Renal cortical epithelial cell (primary cell): ENCODE results near the gene CERS6. TPM values are rescaled to one million over a fixed set of nuclear protein-coding genes. Genes with fewer than 3 reads are reported as not detected.

Experiments used
- DNase-seq: peaks from one replicate; pipeline ENCODE4 v3.0.0-alpha.2; 2011; ENCODE audit warnings: low read depth
- total RNA-seq: library from RNA; depleted of rRNA; stranded (reverse); fragments of >200 nt; gene quantifications from 2 replicates; pipeline ENCODE4 v1.2.3, GENCODE V29; 2014

Gene CERS6
- total RNA-seq, 1 donor from 2014 or later: 19.7 TPM

DNA sequence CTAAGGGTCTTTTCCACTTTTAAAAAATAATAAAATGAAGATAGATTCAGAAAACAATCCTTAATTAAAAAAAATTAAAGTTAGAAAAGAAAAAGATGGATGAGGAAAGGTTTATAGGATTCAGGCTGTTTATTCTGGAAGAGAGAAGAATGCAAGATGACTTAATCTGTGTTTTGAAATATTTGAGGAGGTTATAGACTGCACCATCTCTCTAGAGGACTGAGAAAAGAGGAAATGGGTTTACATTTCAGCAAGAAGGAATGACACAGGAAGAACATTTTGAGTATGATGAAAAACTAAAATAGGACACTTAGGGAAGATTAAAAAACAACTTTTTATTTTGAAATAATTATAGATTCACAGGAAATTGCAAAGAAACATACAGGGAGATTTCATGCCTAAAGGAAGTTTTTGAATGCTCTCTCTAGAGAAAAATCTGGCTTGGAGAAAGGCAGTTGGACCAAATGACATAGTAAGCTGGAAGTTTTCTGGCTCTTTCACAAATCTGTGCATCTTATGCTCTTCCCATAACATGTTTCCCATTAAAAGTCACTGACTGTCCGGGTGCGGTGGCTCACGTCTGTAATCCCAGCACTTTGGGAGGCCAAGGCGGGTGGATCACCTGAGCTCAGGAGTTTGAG, 75.0 kb downstream of the CERS6 start:
- DNase-seq: no peak

DNA sequence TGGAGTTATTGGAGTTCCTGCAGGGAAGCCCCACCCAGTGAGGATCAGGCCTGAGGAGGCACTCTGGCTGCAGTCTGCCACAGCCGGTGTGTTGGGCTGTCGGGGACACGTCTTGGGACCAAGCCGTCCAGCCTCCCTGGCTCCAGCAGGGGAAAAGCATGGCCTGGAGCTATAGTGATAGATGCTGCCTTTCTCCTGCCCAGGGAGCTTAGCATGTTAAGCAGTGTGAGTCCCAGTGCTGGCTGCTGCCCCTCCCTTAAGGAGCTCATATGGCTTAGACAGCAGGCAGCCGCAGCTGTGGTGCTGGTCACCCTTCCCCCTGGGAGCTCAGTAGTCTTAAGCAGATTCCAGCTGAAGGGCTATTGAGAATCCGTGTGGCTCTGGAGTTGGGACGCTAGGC, 78.9 kb downstream of the CERS6 start:
- DNase-seq: no peak

DNA sequence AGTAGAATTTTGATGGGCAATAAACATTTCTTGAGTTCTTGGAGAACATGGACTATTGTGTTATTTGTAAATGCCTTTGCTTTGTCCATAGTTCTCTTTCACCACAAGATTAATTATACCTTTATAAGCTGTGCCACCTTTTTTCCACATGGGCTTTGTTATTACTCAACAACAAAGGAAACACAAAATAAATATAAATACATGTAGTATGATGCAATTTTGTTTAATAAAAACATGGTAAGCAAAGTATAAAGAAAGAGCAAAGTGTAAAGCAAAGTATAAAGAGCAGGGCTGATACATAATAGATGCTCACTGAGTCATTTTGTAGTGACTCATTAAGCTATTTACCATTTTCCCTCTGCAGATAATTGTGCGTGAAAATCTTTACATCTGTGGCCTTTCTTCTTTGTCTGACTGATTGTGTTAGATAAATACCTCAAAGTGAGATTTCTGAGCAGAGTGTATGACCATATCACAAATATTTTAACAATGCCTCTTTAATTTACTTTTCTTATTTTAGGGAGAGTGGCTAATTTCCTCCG, 80.9 kb downstream of the CERS6 start:
- no peak for DNase-seq

DNA sequence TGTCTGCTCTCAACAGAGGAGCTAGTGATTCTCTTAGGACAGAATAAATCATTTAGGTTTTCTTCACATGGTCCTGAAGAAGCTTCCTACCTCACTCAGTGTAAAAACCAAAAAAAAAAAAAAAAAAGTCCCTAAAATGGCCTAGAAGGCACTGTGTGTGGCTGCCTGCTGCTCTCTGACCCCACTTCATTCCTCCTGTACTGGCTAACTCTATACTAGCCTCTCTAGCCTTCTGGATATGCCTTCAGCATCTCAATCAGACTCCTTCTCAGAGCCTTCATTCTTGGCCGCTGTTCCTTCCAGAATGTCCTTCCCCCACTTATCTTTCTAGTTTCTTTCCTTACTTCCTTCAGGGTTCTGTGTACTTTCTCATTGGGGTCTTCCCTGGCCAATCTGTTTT, 82.1 kb downstream of the CERS6 start:
- no peak for DNase-seq

DNA sequence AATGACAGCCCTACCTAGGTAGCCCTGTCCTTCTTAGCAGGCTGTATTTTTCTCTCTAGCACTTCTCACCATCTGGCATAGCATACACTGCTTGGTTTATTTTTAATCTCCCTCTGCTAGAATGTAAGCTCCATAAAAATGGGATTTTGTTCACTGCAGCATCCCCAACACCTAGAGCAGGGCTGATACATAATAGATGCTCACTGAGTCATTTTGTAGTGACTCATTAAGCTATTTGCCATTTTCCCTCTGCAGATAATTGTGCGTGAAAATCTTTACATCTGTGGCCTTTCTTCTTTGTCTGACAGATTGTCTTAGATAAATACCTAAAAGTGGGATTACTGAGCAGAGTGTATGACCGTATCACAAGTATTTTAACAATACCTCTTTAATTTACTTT, 82.5 kb downstream of the CERS6 start:
- no peak for DNase-seq

DNA sequence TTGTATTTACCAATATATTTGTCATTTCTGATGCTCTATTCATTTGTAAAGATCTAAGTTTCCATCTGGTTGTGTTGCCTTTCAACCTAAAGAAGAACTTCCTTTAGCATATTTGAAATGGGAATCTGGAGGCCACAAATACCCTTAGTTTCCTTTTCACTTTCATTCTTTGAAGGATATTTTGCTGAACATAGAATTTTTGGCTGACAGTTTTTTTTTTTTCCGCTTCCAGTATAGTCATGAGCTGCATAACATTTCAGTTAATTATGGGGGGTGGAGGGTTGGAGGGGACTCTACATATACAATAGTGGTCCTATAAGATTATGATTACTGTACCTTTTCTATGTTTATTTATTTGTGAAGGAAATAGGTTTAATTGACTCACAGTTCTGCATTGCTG, 83.9 kb downstream of the CERS6 start:
- DNase-seq: no peak

DNA sequence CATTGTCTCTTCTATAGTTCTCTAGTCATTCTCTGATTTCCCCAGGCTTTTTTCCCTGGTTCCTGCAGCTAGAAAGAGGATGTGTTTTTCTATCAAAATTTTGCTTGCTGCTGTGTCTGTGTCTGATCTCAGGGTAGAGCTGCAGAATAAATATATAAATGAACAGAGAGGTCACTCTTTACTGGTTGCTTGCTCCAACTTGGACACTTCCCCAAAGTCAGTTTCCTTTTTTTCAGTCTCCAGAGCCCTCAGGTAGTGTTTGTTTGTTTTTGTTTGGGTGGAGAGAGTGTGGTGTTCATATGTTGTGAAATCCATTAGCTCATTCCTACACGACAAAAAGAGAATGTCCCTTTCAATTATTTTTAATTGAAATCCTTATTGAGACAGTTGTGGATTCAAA, 85.8 kb downstream of the CERS6 start:
- DNase-seq: no peak

DNA sequence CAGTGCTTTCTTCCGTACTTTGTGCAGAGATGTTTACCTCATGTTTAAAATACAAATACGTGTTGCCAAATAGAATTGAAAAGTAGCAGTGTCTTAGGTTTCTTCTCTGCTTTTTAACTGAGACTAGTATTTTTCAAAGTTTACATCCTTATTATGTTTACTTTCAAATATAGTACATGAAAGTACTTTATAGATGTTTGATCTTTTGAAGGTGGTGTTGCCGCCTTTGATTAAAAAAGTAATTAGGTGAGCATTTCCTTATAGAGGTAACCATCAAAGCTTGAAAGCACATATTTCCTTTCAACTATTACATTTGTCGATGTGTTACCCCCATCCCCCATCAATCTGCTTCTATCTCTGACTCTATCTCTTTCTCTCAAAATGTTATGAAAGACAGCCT, 87.0 kb downstream of the CERS6 start:
- DNase-seq: no peak

DNA sequence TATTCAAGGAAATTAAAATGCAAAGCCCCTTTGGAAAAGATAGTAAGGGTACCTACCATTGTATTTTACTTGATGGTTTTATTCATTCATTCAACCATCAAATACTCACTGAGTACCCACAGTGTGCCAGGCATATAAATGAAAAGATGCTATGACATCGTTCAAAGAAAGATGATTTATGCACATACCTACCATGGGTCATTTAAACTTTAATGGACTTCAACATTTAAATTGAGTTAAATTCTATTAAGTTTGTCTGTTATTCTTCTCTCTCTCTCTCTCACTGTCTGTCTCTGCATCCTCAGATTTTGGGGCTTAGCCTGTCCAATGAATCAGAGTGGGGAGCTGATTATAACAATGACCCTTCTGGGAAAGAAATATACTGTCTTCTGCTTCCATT, 87.9 kb downstream of the CERS6 start:
- no peak for DNase-seq

DNA sequence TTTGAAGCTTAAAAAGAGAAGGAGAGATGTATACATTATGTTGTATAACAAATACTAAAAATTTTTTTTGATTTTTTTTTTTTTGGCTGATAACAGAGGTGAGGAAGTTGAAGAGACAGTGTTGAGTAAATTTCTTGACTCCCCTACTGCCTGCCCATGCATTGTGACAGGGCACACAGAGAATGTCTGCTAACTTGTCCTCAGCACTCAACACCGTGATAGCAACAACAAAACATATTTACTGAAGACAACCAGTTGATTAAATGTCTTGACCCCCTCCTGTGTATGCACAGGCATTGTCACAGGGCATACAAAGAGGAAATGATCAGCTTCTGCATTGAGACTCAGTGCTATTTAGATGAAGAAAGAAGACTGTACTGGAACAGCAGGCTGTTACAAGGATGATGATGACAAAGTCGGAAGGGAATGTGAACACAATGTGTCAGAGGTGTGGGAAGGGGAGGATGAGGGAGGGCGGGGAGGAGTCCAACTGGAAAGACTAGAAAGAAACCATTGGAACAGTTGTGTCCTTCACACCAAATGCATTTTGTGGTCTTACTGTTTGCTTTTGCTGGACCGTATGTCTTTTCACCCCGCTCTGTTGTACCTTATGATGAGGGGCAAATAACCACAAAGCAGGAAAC, 89.5 kb downstream of the CERS6 start:
- DNase-seq: peak; percentile 95

DNA sequence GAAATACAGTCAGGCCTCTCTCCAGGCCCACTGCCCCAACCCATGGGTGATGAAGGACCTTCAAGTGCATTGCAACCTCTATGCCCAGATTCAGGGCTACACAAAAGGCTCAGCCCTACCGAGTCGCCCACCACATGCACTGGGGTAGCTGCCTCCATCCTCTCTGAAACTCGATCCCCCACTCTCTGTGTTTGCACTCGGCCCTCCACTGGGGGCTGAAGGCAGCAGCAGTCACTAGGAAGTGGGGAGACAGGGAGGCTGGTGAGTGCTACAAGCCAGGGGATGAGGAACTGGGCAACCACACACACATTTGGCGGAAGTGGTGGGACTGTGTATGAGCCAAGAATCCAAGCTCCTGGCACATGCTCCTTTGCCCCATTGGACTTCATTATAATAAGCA, 94.6 kb downstream of the CERS6 start:
- DNase-seq: no peak

DNA sequence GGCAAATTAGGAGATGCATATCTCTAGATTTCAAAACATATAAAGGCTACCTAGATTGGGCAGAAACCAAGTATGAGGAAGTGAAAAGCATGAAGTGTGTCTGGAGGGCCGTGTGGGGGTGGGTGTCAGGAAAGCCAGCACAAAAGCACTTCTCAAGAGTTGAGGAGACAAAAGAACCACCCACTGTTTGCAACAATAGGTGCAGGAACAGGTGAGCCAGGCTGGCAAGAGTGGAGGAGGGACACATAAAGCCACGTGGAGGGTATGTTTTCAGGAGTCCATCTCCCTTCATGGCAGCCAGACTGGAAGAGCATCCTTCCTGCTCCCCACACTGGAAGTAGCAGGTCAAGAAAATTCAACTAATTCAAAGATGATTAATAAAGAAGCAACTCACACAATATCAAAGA, 96.4 kb downstream of the CERS6 start:
- no peak for DNase-seq

DNA sequence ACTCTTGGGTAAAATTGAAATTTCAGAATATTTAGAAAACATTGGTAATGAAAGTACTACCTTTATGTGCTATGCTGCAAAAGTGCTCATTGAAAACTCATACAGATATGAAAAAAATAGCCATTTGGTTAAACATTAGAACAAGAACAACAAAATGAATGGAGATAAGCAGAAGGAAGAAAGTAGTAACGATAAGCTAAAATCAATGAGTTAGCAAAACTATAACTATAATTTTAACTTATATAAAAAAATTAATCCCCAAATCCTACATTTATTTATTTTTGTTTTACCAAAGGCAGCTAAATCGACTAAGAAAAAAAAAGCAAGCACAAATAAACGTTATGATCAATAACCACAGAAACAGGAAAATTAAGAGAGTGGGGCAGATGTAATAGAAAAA, 99.2 kb downstream of the CERS6 start:
- DNase-seq: no peak

DNA sequence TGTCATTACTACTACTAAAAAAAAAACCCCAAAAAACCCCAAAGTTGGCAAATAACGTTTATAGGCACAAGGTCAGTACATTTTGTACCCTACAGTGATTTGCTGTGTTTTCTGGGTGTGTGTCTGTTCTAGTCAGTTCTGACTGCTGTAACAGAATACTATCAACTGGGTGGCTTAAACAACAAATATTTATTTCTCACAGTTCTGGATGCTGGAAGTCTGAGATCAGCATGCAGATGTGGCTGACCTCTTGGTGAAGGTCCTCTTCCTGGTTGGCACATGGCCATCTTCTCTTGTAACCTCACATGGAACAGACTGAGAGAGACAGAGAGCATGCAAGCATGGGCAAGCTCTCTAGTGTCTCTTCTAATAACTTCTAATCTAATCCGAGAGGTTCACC, 103.1 kb downstream of the CERS6 start:
- DNase-seq: peak; percentile 51

DNA sequence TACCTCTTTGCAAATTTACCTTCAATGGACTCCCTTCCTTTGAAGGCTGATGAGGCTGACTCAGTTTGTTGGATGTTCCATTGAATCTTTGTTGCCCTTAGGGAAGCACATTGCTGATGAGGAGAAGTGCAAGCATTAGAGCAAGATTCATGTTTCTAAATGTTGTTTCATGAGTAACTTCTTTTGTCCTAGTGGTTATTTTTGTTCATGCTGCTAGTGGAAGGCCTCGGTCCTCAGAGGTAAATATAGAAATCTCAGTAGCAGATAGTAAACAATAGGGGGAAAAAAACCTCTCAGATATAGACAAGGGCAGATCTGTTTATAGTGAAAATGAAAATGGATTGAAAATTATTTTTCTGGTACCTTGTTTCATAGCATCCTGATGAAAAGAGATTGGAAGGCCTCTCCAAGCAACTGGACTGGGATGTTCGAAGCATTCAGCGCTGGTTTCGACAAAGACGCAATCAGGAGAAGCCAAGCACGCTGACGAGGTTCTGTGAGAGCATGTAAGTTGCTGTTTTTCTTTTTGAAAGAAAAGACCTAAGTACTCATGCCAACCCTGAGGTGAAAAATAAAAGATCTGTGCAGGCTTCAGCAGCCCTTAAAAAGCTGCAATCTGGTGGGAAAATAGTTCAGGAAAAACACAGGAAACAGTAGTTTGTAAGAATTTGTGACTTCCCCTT, 104.9 kb downstream of the CERS6 start:
- no peak for DNase-seq

DNA sequence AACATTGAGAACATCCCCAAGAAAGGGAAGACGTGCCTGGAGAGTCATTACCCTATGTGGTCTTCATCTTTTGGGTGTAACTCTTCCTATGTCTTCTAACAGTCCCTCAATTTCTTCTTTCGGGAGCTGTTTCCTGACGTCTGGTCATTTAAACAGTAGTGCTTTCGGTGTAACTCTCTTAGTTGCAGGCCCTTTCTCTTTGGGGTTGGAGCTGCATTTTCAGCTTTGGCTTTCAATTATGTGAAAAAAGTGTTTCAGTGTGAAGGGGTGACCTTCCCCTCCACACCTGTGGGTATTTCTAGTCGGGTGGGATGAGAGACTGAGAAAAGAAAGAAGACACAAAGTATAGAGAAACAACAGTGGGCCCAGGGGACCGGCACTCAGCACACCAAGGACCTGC, 105.9 kb downstream of the CERS6 start:
- no peak for DNase-seq

DNA sequence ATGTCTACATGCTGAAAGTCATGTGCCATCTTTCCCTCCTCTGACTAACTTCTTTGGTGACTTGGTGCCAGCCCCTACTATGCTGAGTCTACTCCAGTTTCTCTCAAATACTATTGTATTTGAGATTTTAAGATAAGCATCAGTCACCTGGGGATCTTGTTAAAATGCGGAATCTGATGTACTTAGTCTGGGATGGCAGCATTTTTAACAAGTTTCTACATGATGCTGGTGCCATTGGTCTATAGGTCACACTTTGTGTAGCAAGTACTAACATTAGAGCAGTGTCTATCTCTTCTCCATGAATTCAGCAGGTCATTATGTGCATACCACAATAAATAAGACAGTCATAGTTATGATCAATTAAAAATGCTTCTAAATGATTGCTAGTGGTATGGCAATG, 106.9 kb downstream of the CERS6 start:
- DNase-seq: no peak

DNA sequence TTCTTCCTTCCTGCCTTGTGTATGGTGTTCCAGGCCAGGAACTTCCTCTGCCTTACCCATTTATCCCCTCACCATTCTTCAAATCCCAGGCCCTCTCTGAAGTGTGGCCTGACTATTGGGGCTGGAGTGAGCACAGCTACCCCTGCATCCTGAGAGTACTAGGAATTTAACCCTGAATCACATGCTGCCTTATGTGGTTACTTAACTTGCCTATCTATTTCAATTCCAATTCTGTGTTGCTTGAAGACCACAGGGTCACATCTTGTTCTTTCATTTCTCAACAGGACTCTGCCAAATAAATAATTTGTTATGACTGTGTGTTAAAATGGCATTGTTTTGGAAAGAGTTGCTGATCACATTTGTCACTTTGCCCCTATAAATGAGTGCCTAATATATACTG, 108.6 kb downstream of the CERS6 start:
- DNase-seq: peak; percentile 51

DNA sequence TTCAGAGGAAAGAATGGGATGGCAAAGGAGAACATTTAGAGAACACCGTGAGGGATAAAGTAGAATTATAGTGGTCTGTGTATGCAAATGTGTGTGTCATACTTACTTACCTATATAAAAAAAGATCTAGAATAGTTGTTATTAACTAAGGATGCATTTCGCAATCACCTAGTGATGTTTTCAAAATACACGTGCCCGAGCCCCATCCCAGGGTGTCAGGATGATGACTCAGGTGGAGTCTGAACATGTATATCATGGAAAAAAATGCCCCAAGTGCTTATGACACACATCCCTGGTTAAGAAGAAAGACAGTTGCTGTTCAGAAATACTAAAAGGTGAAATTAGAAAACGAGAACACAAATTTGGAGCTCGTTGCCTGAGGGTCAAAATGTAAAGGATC, 109.0 kb downstream of the CERS6 start:
- DNase-seq: peak; percentile 86

DNA sequence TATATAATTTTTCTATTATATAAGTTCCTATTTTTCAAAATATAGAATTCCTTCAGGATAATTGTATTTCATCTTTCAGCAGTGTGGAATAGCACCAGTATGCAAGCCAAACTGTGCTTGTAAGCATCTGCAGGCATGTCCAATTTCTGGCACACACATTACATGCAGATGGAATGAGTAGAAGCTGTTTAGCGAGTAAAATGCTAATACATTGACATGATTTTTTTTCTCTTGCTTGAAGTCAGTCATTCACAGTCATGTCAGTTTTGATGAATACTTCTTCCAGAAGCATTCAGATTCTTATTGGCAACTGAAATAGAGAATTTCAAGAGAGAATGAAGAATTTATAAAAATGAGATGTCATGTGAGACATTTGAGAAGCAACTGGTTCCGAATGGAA, 109.4 kb downstream of the CERS6 start:
- no peak for DNase-seq

DNA sequence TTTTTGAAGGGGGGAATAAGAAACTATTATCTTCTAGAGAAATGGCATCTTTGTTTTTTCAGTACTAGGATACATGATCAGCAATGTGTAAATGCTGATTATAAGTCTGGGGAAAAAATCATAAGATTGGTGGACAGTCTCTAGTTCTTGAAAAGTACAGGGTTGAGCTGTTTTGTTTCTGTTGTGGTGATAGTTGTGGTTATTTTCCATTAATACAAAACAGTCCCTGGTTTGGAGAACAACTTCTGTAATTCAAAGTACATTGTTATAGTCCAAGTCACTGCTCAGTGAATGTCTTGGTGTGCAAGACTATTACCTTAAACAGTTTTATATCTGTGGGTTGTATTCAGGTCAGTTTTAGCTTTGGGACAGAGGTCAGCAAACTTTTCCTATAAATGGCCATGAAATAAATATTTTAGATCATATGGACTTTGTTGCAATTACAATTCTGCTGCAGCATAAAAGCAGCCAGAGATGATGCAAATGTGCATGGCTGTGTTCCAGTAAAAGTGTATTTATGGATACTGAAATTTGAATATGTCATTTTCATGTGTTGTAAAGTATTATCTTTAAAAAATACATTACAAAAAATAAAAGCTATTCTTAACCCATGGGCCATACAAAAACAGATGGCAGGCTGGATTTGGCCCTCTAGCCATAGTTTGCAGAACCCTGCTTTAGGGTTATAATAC, 111.0 kb downstream of the CERS6 start:
- DNase-seq: peak; percentile 71

DNA sequence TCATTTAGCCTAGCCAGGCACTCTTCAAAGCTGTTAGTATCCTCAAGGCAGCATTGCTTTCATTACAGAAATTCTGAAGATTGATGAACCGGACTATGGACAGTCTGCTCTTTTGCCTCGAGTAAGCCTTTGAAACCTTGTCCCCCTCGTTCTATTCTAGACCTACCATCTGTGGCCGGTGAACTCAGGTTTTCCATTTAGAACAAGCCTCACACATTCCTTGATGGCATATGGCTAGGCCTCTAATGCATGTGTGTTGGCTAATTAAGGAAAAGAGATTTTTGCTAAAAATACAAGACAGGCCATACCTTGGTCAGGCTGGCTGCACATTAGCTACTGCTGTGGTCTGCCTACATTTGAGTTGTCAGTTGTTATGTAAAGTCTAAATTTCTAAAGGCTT, 111.8 kb downstream of the CERS6 start:
- no peak for DNase-seq
